ENCODE measurements around the gene OR1E1. TPM values are rescaled to one million over a fixed set of nuclear protein-coding genes. Genes with fewer than 3 reads are reported as not detected.

The OR1E1 gene
- polyA plus RNA-seq, 3 donors = not detected

GRCh38 chr17:3440451-3440850, 42.2 kb upstream of the OR1E1 start:
- H3K27me3 ChIP-seq (ENCODE audit: control insufficient read depth in 2 of 2, insufficient read depth in 2 of 2, low read length in 2 of 2) = peaks cover 0 to 5% of the 10 kb centered on the region in 2 donors
- H3K4me1 ChIP-seq (ENCODE audit: control insufficient read depth in 1 of 2, insufficient read depth in 2 of 2, low read length in 2 of 2) = no peaks in the 10 kb centered on the region
- no peaks in the 10 kb centered on the region for H3K79me2 ChIP-seq (ENCODE audit: insufficient read depth, low read length)
- DNase-seq = no peak
- no peaks in the 10 kb centered on the region for H4K20me1 ChIP-seq (ENCODE audit: insufficient read depth, low read length)
- no peak overlapping the region for H3K27ac ChIP-seq (ENCODE audit: low read depth in 1 of 2, low read length in 2 of 2)
- no peak for TF ChIP-seq CTCF (IDR thresholded peaks at IDR 0.05)
- H3K9me3 ChIP-seq (replicated peaks in 1 of 2; ENCODE audit: control insufficient read depth in 1 of 2, insufficient read depth in 1 of 2, low read length in 2 of 2) = no peaks in the 10 kb centered on the region
- Mint-ChIP-seq H3K4me3 (no peak overlapping the region), H3K9me3 (peaks cover 0 to 2% (median 0%) of the 10 kb centered on the region in 7 donors), H3K27ac (no peak overlapping the region), H3K27me3 (ENCODE audit: low read depth in 3 of 3) (peaks cover 3 to 10% (median 8%) of the 10 kb centered on the region in 3 donors), H3K36me3 (no peaks in the 10 kb centered on the region), H3K4me1 (no peaks in the 10 kb centered on the region)
- H3K9ac ChIP-seq (ENCODE audit: insufficient read depth, low read length, poor library complexity, severe bottlenecking) = no peak overlapping the region
- H2AFZ ChIP-seq (ENCODE audit: insufficient read depth, low read depth, low read length, poor library complexity, severe bottlenecking) = no peak overlapping the region
- intact Hi-C loops (cut with micrococcal nuclease) = no loop called here
- H3K36me3 ChIP-seq (replicated peaks in 1 of 2; ENCODE audit: control insufficient read depth in 1 of 2, insufficient read depth in 2 of 2, low read length in 2 of 2) = no peaks in the 10 kb centered on the region
- no peak overlapping the region for H3K4me3 ChIP-seq (replicated peaks in 1 of 3; ENCODE audit: low read depth in 2 of 3, low read length in 3 of 3)
- H3K4me2 ChIP-seq (replicated peaks; ENCODE audit: extremely low read depth, low read length, poor library complexity, severe bottlenecking) = no peak overlapping the region
- 100% methylated on average over 1 of the region's 2 CpGs for WGBS (ENCODE audit: insufficient coverage)

- H3K9ac ChIP-seq (ENCODE audit: insufficient read depth, low read length, poor library complexity, severe bottlenecking) = no peak overlapping the region
- peaks cover 0 to 3% (median 0%) of the 10 kb centered on the region in 7 donors for H3K9me3 Mint-ChIP-seq
- peaks cover 1% of the 10 kb centered on the region for H3K4me1 Mint-ChIP-seq
- H3K4me3 ChIP-seq (replicated peaks in 1 of 3; ENCODE audit: low read depth in 2 of 3, low read length in 3 of 3) = no peak overlapping the region
- WGBS (ENCODE audit: insufficient coverage) = 86% methylated on average over 1 of the region's 1 CpG
- no peaks in the 10 kb centered on the region for H4K20me1 ChIP-seq (ENCODE audit: insufficient read depth, low read length)
- no peaks in the 10 kb centered on the region for H3K36me3 ChIP-seq (replicated peaks in 1 of 2; ENCODE audit: control insufficient read depth in 1 of 2, insufficient read depth in 2 of 2, low read length in 2 of 2)
- peaks cover 0 to 2% of the 10 kb centered on the region in 2 donors for H3K27me3 ChIP-seq (ENCODE audit: control insufficient read depth in 2 of 2, insufficient read depth in 2 of 2, low read length in 2 of 2)
- no peak for TF ChIP-seq CTCF (IDR thresholded peaks at IDR 0.05)
- no peak for DNase-seq
- no peaks in the 10 kb centered on the region for H3K4me1 ChIP-seq (ENCODE audit: control insufficient read depth in 1 of 2, insufficient read depth in 2 of 2, low read length in 2 of 2)
- H2AFZ ChIP-seq (ENCODE audit: insufficient read depth, low read depth, low read length, poor library complexity, severe bottlenecking) = no peak overlapping the region
- peaks cover 5 to 15% (median 8%) of the 10 kb centered on the region in 3 donors for H3K27me3 Mint-ChIP-seq (ENCODE audit: low read depth in 3 of 3)
- H3K4me2 ChIP-seq (replicated peaks; ENCODE audit: extremely low read depth, low read length, poor library complexity, severe bottlenecking) = no peak overlapping the region
- no peaks in the 10 kb centered on the region for H3K79me2 ChIP-seq (ENCODE audit: insufficient read depth, low read length)
- H3K9me3 ChIP-seq (replicated peaks in 1 of 2; ENCODE audit: control insufficient read depth in 1 of 2, insufficient read depth in 1 of 2, low read length in 2 of 2) = no peaks in the 10 kb centered on the region
- no peak overlapping the region for H3K27ac ChIP-seq (ENCODE audit: low read depth in 1 of 2, low read length in 2 of 2)
- H3K4me3 Mint-ChIP-seq = no peak overlapping the region
- no peaks in the 10 kb centered on the region for H3K36me3 Mint-ChIP-seq
- no peak overlapping the region for H3K27ac Mint-ChIP-seq
- intact Hi-C loops (cut with micrococcal nuclease) = no loop called here
Observed at GRCh38 chr17:3438368-3438767, 40.2 kb upstream of the OR1E1 start.

Data from CD14-positive monocyte (primary cell).